Uterus (tissue), 2 donors: Measurements from ENCODE around the gene KCNH2.

Experiments
- POLR2A ChIP-seq, 2 donors: fragments of 450-650 bp; IDR thresholded peaks; one replicate each; pipeline ENCODE4 v1.6.1; 2016; ENCODE audit warnings: antibody characterized with exemption in 2 of 2, mild to moderate bottlenecking in 1 of 2, moderate library complexity in 1 of 2
- TF ChIP-seq, protein P1 (sequence below), 4 experiments: fragments of 200-600 bp in 2 of 4; fragments of 450-650 bp in 2 of 4; sonication (generic) in 2 of 4; IDR thresholded peaks; one replicate each; pipeline ENCODE4 v1.5.1; 2016 to 2019; ENCODE audit warnings: antibody characterized with exemption in 4 of 4, mild to moderate bottlenecking in 2 of 4, moderate library complexity in 1 of 4

DNA sequence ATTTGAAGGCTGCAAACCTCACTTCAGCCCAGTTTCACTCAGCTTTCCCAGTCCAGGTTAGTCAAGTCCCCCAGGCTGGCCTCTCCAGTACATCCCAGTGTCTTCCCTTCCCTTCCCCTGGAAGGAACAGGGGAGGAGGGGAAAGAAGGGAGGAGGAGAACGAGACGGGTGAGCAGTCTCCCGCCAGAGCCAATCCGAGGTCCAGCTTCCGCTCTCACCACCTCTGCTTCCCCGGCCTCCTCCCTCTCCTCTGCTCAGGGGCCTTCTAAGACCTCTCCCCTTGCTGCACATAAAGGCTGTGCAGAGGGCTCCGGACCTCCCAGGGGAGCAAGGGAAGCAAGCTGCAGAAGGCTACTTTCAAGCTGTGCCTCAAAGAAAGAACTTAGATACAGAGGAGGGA, 42.1 kb upstream of the KCNH2 start:
- TF ChIP-seq, protein P1, sequence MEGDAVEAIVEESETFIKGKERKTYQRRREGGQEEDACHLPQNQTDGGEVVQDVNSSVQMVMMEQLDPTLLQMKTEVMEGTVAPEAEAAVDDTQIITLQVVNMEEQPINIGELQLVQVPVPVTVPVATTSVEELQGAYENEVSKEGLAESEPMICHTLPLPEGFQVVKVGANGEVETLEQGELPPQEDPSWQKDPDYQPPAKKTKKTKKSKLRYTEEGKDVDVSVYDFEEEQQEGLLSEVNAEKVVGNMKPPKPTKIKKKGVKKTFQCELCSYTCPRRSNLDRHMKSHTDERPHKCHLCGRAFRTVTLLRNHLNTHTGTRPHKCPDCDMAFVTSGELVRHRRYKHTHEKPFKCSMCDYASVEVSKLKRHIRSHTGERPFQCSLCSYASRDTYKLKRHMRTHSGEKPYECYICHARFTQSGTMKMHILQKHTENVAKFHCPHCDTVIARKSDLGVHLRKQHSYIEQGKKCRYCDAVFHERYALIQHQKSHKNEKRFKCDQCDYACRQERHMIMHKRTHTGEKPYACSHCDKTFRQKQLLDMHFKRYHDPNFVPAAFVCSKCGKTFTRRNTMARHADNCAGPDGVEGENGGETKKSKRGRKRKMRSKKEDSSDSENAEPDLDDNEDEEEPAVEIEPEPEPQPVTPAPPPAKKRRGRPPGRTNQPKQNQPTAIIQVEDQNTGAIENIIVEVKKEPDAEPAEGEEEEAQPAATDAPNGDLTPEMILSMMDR (IDR thresholded peaks at IDR 0.05): no peak
- TF ChIP-seq POLR2A (IDR thresholded peaks at IDR 0.05): no peak
